Measurements from ENCODE around the gene RBM20. TPM values are rescaled to one million over a fixed set of nuclear protein-coding genes. Genes with fewer than 3 reads are reported as not detected.

RBM20 gene
- total and polyA plus RNA-seq, 12 donors = 0.07 to 2.3 (median 0.28) TPM; not detected in 2

DNA sequence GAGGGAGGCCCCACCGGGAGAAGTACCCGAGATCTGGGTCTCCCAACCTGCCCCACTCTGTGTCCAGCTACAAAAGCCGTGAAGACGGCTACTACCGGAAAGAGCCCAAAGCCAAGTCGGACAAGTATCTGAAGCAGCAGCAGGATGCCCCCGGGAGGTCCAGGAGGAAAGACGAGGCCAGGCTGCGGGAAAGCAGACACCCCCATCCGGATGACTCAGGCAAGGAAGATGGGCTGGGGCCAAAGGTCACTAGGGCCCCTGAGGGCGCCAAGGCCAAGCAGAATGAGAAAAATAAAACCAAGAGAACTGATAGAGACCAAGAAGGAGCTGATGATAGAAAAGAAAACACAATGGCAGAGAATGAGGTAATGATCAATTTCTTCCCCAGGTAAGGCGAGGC, 168.4 kb downstream of the RBM20 start:
- DNase-seq = no peak
- no peaks in the 10 kb centered on the region for H3K27me3 ChIP-seq
- TF ChIP-seq, protein P1, sequence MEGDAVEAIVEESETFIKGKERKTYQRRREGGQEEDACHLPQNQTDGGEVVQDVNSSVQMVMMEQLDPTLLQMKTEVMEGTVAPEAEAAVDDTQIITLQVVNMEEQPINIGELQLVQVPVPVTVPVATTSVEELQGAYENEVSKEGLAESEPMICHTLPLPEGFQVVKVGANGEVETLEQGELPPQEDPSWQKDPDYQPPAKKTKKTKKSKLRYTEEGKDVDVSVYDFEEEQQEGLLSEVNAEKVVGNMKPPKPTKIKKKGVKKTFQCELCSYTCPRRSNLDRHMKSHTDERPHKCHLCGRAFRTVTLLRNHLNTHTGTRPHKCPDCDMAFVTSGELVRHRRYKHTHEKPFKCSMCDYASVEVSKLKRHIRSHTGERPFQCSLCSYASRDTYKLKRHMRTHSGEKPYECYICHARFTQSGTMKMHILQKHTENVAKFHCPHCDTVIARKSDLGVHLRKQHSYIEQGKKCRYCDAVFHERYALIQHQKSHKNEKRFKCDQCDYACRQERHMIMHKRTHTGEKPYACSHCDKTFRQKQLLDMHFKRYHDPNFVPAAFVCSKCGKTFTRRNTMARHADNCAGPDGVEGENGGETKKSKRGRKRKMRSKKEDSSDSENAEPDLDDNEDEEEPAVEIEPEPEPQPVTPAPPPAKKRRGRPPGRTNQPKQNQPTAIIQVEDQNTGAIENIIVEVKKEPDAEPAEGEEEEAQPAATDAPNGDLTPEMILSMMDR (IDR thresholded peaks at IDR 0.05) = no peak
- no peak for TF ChIP-seq POLR2A (IDR thresholded peaks at IDR 0.05)
- H3K36me3 ChIP-seq (replicated peaks in 1 of 2) = no peaks in the 10 kb centered on the region
- H3K27ac ChIP-seq = no peak overlapping the region
- intact Hi-C loops (cut with DNase I) = loop anchor here in 1 of 2 donors (10.0 kb wide), 1 partner anchor 72 kb away; no protein-coding TSS in a partner anchor
- H3K9me3 ChIP-seq (replicated peaks in 1 of 3) = no peaks in the 10 kb centered on the region
- H3K4me3 ChIP-seq = no peak overlapping the region
- WGBS, 4 donors = 73 to 82% (median 76%) methylated on average over 12 of the region's 12 CpGs
- H3K4me1 ChIP-seq (replicated peaks in 1 of 2) = no peaks in the 10 kb centered on the region

- intact Hi-C loops (cut with DNase I) = loop anchor here in 1 of 2 donors (10.0 kb wide), 1 partner anchor 71 kb away; no protein-coding TSS in a partner anchor
- no peak overlapping the region for H3K4me3 ChIP-seq
- TF ChIP-seq POLR2A (IDR thresholded peaks at IDR 0.05) = no peak
- TF ChIP-seq, protein P1 (IDR thresholded peaks at IDR 0.05) = no peak
- no peak overlapping the region for H3K27ac ChIP-seq
- 86 to 96% (median 89%) methylated on average over 8 of the region's 8 CpGs for WGBS, 4 donors
- H3K4me1 ChIP-seq (replicated peaks in 1 of 2) = no peaks in the 10 kb centered on the region
- no peak for DNase-seq
- H3K27me3 ChIP-seq = no peaks in the 10 kb centered on the region
- no peaks in the 10 kb centered on the region for H3K36me3 ChIP-seq (replicated peaks in 1 of 2)
- no peaks in the 10 kb centered on the region for H3K9me3 ChIP-seq (replicated peaks in 1 of 3)
Observed at GRCh38 chr10:110813743-110814472, 169.8 kb downstream of the RBM20 start.

- DNase-seq = peak; percentile 53 to 83 (median 75)
- Histone ChIP-seq H3K4me3 (no peak overlapping the region), H3K27ac (no peak overlapping the region), H3K4me1 (replicated peaks in 1 of 2) (peaks cover 9 to 10% of the 10 kb centered on the region in 2 donors), H3K9me3 (replicated peaks in 1 of 3) (no peaks in the 10 kb centered on the region), H3K27me3 (no peaks in the 10 kb centered on the region), H3K36me3 (replicated peaks in 1 of 2) (no peaks in the 10 kb centered on the region)
- intact Hi-C loops (cut with DNase I) = loop anchor here in 1 of 2 donors (10.0 kb wide), 1 partner anchor 69 kb away; no protein-coding TSS in a partner anchor
- TF ChIP-seq, protein P1 (IDR thresholded peaks at IDR 0.05) = no peak
- no peak for TF ChIP-seq POLR2A (IDR thresholded peaks at IDR 0.05)
- 13 to 46% (median 34%) methylated on average over 1 of the region's 1 CpG for WGBS, 4 donors
Observed at GRCh38 chr10:110815354-110816004, 171.3 kb downstream of the RBM20 start.

DNA sequence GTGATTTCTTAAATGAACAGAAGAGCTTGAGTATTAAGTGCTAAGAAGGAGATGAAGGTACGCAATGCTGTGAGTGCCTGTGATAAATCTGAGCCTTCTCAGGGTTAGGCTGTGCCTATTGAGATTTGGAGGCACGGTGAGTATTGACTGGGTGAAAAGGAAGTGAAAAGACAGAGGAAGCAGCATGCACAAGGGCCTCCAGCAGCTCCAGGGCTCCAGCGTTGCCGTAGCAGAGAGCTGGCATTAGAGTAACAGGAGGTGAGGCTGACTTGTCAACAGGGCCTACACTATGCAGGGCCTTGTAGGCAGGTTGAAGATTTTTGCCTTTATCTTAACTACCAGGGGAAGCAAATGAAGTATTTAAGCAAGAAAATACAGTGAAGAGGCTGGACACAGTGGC, 173.5 kb downstream of the RBM20 start:
- TF ChIP-seq, protein P1 (IDR thresholded peaks at IDR 0.05) = no peak
- no peak for TF ChIP-seq POLR2A (IDR thresholded peaks at IDR 0.05)
- no peak overlapping the region for H3K27ac ChIP-seq
- H3K9me3 ChIP-seq (replicated peaks in 1 of 3) = no peaks in the 10 kb centered on the region
- no peak for DNase-seq
- peaks cover 18% of the 10 kb centered on the region in 2 donors for H3K4me1 ChIP-seq (replicated peaks in 1 of 2)
- no peaks in the 10 kb centered on the region for H3K27me3 ChIP-seq
- no peak overlapping the region for H3K4me3 ChIP-seq
- intact Hi-C loops (cut with DNase I) = loop anchor here in 1 of 2 donors (10.0 kb wide), 1 partner anchor 67 kb away; no protein-coding TSS in a partner anchor
- WGBS, 4 donors = 74 to 82% (median 81%) methylated on average over 4 of the region's 4 CpGs
- no peaks in the 10 kb centered on the region for H3K36me3 ChIP-seq (replicated peaks in 1 of 2)

All from adrenal gland (tissue), 12 donors.